PC-3 (cell line): Measurements from ENCODE around the gene CEBPE. TPM values are rescaled to one million over a fixed set of nuclear protein-coding genes. Genes with fewer than 3 reads are reported as not detected.

Experiments
- ATAC-seq: fragments of 200-7000 bp; cut with Tn5 transposase; 2 replicates; pipeline ENCODE4 v1.9.1; 2020; ENCODE audit warnings: mild to moderate bottlenecking, moderate library complexity
- BruUV-seq: library from RNA; stranded (reverse); fragments of 400-500 nt; replicated peaks from 2 replicates; lab custom pipeline; 2021; lab: Mats Ljungman, UMichigan
- CTCF ChIA-PET: fragments of 300-600 bp; sonication (Branson Sonifier 250); formaldehyde crosslinking; loops from one replicate; lab custom pipeline; 2022; ENCODE audit warnings: antibody characterized with exemption; lab: Charles Lee
- POLR2A ChIA-PET: fragments of 300-600 bp; sonication (Branson Sonifier 250); formaldehyde crosslinking; loops from one replicate; lab custom pipeline; 2022; ENCODE audit warnings: antibody characterized with exemption; ENCODE audit not compliant: unreplicated experiment; lab: Charles Lee
- DNase-seq: peaks from one replicate; pipeline ENCODE4 v3.0.0-alpha.2; 2015
- H2AFZ ChIP-seq: fragments of 300-600 bp; sonication (generic); 2 replicates; pipeline ENCODE4 v1.6.0; 2016; ENCODE audit warnings: antibody characterized with exemption, low read length
- H3F3A ChIP-seq: fragments of 300-600 bp; sonication (generic); one replicate; pipeline ENCODE4 v1.6.0; 2017; ENCODE audit warnings: antibody characterized with exemption, low read length, control low read depth, mild to moderate bottlenecking; ENCODE audit not compliant: unreplicated experiment
- H3K27ac ChIP-seq: fragments of 300-600 bp; sonication (generic); 2 replicates; pipeline ENCODE4 v1.5.1; 2016; ENCODE audit warnings: mild to moderate bottlenecking, low read length
- H3K27me3 ChIP-seq: fragments of 300-600 bp; sonication (generic); 2 replicates; pipeline ENCODE4 v1.6.1; 2016; ENCODE audit warnings: low read length, mixed read lengths
- H3K36me3 ChIP-seq: fragments of 300-600 bp; sonication (generic); 2 replicates; pipeline ENCODE4 v1.6.1; 2016; ENCODE audit warnings: low read depth, mixed run types, low read length, mixed read lengths
- H3K4me1 ChIP-seq: fragments of 300-600 bp; sonication (generic); 2 replicates; pipeline ENCODE4 v1.5.1; 2016; ENCODE audit warnings: low read length; ENCODE audit not compliant: insufficient read depth
- H3K4me2 ChIP-seq: fragments of 300-600 bp; sonication (generic); 2 replicates; pipeline ENCODE4 v1.6.0; 2016; ENCODE audit warnings: low read length
- H3K4me3 ChIP-seq: fragments of 300-600 bp; sonication (generic); 2 replicates; pipeline ENCODE4 v1.5.1; 2016; ENCODE audit warnings: mild to moderate bottlenecking, low read length, mixed read lengths
- H3K79me2 ChIP-seq: fragments of 300-600 bp; sonication (generic); 2 replicates; pipeline ENCODE4 v1.6.1; 2017; ENCODE audit warnings: low read length, mixed read lengths
- H3K9ac ChIP-seq: fragments of 300-600 bp; sonication (generic); 2 replicates; pipeline ENCODE4 v1.6.0; 2016; ENCODE audit warnings: mild to moderate bottlenecking, low read length
- H3K9me2 ChIP-seq: fragments of 300-600 bp; sonication (generic); replicated peaks from 2 replicates; pipeline ENCODE4 v1.6.1; 2016; ENCODE audit warnings: mixed run types, low read length, mixed read lengths
- H3K9me3 ChIP-seq: fragments of 300-600 bp; sonication (generic); 2 replicates; pipeline ENCODE4 v1.6.1; 2016; ENCODE audit warnings: low read length, mixed read lengths
- H4K20me1 ChIP-seq: fragments of 300-600 bp; sonication (generic); 2 replicates; pipeline ENCODE4 v1.6.1; 2016; ENCODE audit warnings: low read length, mixed read lengths
- CTCF ChIP-seq: fragments of 300-600 bp; sonication (generic); conservative IDR thresholded peaks from 2 replicates; pipeline ENCODE4 v1.5.1; 2017; ENCODE audit warnings: antibody characterized with exemption, low read depth, mild to moderate bottlenecking, low read length
- EZH2 ChIP-seq: fragments of 300-600 bp; sonication (generic); IDR thresholded peaks from one replicate; pipeline ENCODE4 v1.6.1; 2017; ENCODE audit warnings: antibody characterized with exemption, mild to moderate bottlenecking, low read length; ENCODE audit not compliant: unreplicated experiment
- EZH2phosphoT487 ChIP-seq: fragments of 300-600 bp; sonication (generic); IDR thresholded peaks from 2 replicates; pipeline ENCODE4 v1.6.1; 2018; ENCODE audit warnings: mild to moderate bottlenecking, antibody characterized with exemption, low read length, borderline replicate concordance
- intact Hi-C: fragments of 100-400 bp; cut with micrococcal nuclease; formaldehyde crosslinking; loops from 2 replicates; pipeline ENCODE4 v1.9.0; 2023
- total RNA-seq: library from RNA; depleted of rRNA; stranded (reverse); fragments of >200 nt; gene quantifications from 2 replicates; pipeline ENCODE4 v1.2.3, GENCODE V29; 2014

Gene CEBPE
- total RNA-seq, 1 experiment from 2014 or later: not detected

DNA sequence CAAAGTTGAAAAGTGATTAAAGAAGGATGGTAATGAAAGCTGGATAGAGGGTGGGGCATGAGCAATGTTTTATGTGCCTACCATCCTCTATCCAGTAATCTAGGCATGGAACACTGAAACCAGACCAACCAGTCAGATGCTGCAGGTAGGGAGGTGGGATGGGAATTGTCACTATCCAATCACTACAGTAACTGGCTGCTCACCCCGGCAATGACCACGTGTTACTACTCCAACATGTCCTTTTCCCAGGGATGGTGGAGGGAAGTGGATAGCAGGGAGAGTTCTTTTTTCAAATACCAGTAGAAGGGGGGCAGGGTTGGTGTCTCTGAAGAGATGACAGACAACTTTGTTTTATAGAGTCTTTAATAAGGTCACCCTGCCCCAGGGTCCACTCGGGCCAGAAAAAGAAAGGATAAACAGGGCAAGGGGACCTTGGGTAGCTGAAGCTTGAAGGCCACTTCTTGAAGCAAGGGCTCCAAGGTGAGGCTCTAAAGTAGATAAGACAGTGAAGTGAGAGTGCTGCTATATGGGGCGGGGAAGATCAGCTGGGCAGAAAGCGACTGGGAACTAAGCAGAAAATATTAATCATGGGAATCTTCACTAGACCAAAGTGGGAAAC lies 47.0 kb downstream of the CEBPE start:
- Histone ChIP-seq H3K4me2 (peak overlapping the region; percentile 98), H3K4me3 (peak overlapping the region; percentile 94), H3K9me3 (no peaks in the 10 kb centered on the region), H3K36me3 (peaks cover 49% of the 10 kb centered on the region), H3K27me3 (no peaks in the 10 kb centered on the region), H3K27ac (peak overlapping the region; percentile 57), H4K20me1 (peaks cover 18% of the 10 kb centered on the region), H3K9ac (peak overlapping the region; percentile 95), H3F3A (peaks cover 4% of the 10 kb centered on the region), H3K9me2 (no peaks in the 10 kb centered on the region), H2AFZ (no peak overlapping the region), H3K79me2 (peaks cover 47% of the 10 kb centered on the region), H3K4me1 (peaks cover 41% of the 10 kb centered on the region)
- ATAC-seq (peak; percentile 57), DNase-seq (peak; percentile 69)
- TF ChIP-seq EZH2phosphoT487 (no peak), EZH2 (no peak), CTCF (no peak)
- intact Hi-C loops: loop anchor here (10.0 kb wide), 1 partner anchor 483 kb away; the partner anchor contains the start of genes THTPA and ZFHX2
- POLR2A ChIA-PET: interaction anchor here (0.9 to 1.6 kb wide), 3 partner anchors 23 to 249 kb away, joined by 4 to 12 read pairs (median 4); partner anchors contain the start of genes ACIN1, C14orf119 and PABPN1
- CTCF ChIA-PET: interaction anchor here (0.6 to 1.7 kb wide), 7 partner anchors 9 to 141 kb away, joined by 3 to 11 read pairs (median 4); partner anchors contain the start of genes ACIN1 and C14orf119
- no TSS peak for BruUV-seq

DNA sequence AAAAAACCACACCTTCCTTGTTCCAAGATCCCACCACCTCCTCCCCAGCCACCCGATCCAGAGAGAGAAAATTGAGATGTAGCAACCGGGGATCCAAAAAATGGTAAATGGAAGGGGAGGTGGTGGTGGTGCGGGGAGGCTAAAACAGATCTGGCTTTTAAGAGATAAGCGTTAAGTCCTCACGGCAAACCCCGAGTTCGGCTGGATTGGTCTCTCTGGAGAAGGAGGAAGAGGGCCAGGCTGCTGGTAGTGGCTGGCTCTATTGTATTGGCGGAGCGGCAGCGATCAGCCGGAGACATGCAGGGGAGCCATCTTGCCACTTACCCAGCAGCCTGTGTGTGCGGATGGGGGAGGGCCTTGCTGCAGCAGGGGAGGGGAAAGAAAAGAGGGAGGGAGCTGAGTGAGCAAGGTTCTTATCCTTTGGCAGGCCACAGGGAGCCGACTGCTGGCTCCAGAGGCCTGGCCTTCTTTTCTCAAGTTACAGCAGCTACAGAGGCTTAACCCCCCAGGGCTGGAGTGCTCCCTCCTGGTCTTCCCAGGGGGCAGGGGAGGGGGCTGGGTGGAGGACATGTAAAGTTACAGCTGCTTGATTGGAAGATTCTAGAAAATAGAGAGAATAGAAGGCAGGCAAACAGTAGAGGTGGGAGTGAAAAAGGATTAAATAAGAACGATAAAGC lies 47.7 kb downstream of the CEBPE start:
- Histone ChIP-seq H3K4me2 (peak overlapping the region; percentile 98), H4K20me1 (peaks cover 23% of the 10 kb centered on the region), H3F3A (peaks cover 4% of the 10 kb centered on the region), H3K27me3 (no peaks in the 10 kb centered on the region), H3K4me3 (peak overlapping the region; percentile 94), H3K4me1 (peaks cover 41% of the 10 kb centered on the region), H3K36me3 (peaks cover 49% of the 10 kb centered on the region), H3K9me2 (no peaks in the 10 kb centered on the region), H3K79me2 (peaks cover 52% of the 10 kb centered on the region), H3K9ac (peak overlapping the region; percentile 95), H3K9me3 (no peaks in the 10 kb centered on the region), H3K27ac (peak overlapping the region; percentile 57), H2AFZ (peak overlapping the region; percentile 56; the same call in 1 of the 2 replicates)
- ChIA-PET CTCF (interaction anchor here (0.6 to 1.7 kb wide), 8 partner anchors 9 to 427 kb away, joined by 3 to 11 read pairs (median 4); partner anchors contain the start of genes ACIN1, C14orf119 and OR6J1), POLR2A (interaction anchor here (0.9 to 1.2 kb wide), 2 partner anchors 24 to 250 kb away, joined by 4 to 12 read pairs; partner anchors contain the start of genes ACIN1, C14orf119 and PABPN1)
- intact Hi-C loops: loop anchor here (10.0 kb wide), 1 partner anchor 483 kb away; the partner anchor contains the start of genes THTPA and ZFHX2
- ATAC-seq: peak; percentile 91
- BruUV-seq: no TSS peak
- peak; percentile 84 for DNase-seq
- no peak for TF ChIP-seq EZH2
- no peak for TF ChIP-seq CTCF
- no peak for TF ChIP-seq EZH2phosphoT487
